Activated T-cell treated with anti-CD3 and anti-CD28 coated beads, Interleukin-2, amount 50 U/mL, for 48 hours (primary cell): ENCODE results near the gene GALNT3.

ENCODE experiments used
- DNase-seq, 2 experiments: peaks; one replicate each; pipeline ENCODE4 v3.0.0-alpha.2; 2020

The GALNT3 gene

DNA sequence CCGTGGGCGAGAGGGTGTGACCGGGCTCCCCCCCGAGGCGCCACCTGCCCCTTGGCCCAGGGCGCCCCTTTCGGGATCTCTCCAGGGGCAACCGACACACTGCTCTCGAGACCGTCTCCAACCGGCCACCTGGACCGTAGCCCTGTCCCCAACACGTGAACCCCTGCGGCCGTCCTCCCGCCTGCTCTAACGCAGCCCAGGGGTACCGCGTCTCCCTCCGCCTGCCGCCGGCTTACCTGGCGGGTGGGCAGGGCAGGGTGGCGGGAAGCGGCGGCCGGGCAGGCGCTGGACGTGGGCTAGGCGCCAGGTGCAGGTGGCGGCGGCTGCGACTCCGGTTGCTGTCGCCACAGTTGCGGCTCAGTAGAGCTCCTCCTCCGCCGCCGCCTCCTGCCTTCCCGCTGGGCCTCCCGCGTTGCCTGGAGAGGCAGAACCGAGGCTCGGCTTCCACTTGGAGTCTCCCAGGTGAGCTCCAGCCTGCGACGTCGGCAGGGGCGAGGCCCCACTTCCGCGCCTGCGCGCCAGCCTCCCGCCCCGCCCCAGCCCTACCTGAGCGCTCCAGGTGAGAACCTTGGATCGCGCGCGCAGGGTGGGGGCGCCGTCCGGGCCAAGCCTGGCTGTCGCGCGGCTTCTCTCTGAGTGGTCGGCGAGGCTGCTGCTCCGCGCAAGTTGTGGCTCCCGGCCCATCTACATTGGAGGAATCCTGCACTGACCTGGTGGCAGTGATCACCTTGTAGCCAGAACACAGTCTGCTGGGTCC, at the start of gene GALNT3:
Gene GALNT3 (minus strand): TSS at position 469 of the 757 bp plus-strand sequence. CDS start 23,547 bp downstream, outside the sequence.
- DNase-seq: peak; percentile 41 to 48

DNA sequence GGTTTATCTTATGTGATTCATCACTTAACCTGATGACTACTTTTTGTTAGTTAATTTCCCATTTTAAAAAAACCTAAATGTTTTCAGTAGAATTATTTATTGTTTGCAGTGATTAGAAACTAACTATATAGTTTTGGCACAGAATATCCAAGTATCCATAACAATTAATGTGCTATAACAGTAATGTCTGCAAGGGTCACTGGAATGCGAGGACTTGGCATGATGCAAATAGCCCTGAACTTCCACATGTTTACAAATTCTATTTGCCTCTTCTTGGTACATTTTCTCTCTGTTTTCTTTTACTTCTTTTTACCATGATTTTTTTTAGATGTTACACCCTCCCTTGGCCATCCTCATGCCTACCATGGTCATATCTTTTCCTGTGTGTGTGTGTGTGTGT, 49.3 kb upstream of the GALNT3 start:
- DNase-seq: no peak

DNA sequence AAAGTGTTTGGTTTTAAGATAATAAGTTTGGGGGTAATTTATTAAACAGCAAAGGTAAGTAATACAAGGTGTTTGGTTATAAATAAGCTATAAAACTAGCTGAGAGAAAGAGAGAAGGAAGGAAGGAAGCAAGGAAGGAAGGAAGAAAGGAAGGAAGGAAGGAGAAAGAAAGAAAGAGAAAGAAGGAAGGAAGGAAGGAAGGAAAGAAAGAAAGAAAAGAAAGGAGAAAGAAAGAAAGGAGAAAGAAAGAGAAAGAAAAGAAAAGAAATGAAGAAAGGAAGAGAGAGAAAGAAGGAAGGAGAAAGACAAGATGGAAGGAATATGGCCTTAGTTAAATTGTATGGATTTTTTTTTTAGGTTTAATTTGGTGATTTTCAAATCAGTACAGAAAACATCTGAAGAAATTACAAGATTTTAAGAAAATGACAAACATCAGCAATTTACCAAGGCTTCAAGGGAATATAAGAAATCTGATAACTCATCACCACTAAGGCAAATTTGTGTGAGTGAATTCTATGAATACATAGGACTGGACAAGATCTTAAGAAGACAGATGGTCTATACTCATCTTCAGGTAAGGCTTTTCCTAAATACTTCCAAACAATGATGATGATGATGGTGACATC, 46.4 kb upstream of the GALNT3 start:
- no peak for DNase-seq

DNA sequence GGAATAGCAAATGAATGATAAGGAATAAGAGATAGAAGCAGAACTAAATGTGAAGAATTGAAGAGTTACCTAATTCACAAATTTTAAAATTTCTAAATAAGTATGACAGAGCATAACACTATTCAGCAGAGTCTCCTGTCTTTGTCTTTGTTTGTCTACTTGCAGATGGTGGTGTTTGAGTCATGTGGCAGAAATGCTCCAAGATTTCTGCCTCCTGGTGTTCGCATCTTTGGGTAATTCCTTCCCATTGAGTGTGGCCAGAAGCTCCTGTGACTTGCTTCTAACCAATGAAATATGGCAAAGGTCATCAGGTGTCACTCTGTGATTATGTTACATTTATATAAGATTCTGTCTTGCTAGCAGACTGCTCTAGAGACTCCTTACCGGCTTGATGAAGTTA, 45.6 kb upstream of the GALNT3 start:
- no peak for DNase-seq

DNA sequence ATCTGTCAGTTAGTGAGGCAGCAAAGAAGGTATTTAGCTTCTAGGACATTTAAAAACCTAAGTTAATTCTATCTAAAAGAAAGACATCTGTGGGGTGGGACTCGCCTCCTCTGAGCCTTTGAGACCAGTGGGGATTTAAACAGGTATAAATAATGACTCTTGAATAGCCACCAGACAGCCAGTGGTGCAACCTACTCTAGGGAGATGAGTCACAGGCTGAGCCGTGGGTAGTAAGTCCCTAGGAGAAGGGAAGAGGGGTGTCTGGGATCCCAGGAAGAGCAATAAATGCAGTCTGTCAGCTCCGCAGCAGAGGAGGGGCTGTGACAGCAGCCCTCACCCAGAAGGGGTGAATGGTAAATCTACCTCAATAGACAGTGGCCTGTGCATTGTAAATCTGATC, 43.1 kb upstream of the GALNT3 start:
- DNase-seq: no peak

DNA sequence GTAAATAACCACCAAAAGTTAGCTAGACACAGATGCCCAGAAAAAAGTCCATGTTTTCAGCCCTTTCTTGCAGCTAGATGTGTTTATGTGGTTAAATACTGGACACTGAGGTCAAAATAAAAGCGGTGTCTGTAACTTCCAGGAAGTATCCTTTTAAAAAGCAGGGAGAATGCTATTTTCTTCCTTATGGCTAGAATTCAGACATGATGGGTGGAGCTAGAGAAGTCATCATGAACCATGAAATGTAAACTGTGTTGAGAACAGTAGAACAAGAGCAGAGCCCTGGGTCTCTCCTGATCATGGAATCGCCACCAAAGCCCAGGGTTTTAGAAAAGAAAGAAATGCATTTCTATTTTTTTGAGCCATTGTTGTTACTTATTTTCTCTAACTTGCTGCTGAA, 41.3 kb upstream of the GALNT3 start:
- DNase-seq: no peak

DNA sequence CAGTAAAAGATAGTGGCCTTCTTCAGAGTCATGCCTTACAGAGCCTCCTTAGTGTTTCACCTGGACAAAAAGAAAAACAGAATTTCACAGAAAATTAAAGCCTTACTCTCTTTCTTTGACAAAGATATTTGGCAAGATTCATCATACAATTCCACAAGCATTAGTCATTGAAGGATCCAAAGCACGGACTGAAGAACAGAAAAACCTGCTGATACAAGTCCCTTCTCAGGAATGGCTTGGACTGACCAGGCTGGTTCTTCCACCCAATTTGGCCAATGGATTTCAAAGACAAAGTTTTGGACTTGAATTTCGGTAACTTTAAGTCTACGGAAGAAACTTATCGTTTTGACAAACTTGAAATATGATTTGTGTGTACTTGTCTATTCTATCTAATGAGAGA, 39.1 kb upstream of the GALNT3 start:
- DNase-seq: no peak

DNA sequence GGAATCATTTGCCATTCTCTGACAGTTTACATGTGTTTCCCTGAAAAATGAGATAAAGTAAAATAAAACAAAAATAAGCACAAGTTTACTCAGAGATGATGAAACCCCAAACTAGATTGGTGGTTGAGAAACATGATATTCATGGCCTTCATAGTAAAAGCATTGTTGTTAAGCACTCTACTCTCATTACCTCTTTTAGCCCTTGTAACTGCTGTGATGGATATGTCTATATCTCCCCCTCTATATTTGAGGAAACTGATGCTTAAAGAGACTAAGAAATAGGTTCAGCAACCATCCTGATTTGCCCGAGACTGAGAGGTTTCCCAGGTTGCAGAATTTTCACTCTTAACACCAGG, 33.9 kb upstream of the GALNT3 start:
- no peak for DNase-seq

DNA sequence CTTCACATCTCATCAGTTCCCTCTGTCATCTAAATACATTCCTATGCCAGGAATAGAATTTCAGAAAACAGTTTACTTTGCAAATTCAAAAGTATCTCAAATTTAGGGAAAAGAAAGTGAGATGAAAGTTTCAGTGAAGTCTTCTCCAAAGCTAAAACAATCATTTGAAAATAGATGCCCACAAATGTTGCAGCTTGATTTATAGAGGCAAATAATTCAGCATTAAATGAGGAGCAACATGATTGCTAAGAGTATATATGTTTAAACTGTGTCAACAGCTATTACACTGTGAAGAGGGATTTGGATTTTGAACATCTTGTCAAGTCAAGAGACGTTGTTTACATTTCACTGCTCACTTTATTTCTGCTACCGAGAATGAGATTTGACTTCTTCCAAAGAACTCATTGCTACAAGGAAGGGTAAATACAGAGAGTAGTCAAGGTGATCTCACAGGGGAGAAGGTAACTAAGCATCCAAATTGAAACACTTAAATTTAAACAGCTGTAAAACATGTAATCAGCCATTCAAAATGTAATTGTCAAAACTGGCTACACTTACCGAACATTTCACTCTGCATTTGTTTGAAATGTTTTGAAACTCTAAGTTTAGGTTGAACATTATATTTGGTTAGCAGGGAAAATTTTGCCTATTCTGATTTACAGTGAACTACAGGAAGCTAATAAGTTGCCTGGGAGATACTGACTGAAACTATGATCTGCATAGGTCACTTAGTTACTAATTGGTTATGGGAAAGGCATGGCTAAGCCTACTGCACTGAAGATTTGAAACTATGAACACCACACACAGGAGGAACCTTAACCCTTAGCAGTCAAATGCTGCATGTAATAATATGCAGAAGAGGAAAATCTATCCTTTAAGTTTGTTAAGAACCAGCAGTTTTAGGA, 33.2 kb upstream of the GALNT3 start:
- DNase-seq: no peak

DNA sequence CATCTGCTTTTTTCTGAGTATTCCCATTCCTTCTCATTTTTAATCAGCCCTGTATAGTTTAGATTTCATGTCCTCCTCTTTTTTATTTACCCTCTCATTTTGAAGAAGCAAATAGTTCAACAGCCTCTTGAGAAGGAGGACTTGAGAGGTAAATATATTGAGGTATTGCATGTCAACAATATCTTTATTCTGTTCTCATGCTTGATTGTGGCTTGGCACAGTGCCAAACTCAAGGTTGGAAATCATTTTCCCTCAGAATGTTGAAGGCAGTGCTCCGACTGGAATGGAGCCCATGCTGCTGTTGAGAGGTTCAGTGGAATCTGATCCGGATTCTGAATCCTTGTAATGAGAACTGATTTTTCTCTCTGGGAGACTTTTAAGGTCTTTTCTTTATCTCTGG, 31.0 kb upstream of the GALNT3 start:
- DNase-seq: no peak

DNA sequence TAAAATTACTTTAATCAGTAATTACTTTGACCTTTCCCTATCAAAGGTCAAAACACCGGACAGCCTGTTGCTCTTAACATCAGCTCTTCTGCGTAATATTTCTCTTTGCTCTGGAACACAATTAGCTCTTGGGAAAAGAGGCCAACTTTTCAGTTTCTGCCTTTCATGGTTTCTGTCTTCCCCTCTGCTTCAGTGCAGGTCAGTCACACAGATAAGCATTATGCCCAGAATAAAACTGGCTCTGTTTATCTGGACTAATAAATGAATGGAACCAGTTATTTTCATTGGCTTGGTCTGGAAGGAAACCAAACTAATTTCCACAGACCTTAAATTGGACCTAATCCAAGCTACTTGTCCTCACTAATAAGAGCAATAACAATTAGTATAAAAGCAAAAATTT, 26.2 kb upstream of the GALNT3 start:
- no peak for DNase-seq

DNA sequence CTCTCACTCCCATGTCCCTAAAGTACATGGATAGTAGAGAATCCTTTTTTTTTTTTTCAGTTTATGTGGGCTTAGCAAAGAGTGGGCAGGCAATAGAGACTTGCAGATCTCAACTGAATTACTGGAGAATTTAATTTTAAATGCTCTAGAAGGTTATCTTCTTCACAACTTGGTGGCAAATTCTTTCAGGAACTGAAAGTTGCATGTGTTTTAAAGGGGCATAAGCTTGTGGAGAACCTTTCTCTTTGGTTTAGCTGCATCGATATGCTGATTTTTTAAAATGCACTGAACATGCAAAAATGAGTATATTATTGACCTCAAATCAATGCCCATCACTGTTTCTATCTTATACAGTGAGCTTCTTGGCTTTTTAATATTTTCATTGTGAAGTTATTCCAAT, 24.9 kb upstream of the GALNT3 start:
- DNase-seq: no peak

DNA sequence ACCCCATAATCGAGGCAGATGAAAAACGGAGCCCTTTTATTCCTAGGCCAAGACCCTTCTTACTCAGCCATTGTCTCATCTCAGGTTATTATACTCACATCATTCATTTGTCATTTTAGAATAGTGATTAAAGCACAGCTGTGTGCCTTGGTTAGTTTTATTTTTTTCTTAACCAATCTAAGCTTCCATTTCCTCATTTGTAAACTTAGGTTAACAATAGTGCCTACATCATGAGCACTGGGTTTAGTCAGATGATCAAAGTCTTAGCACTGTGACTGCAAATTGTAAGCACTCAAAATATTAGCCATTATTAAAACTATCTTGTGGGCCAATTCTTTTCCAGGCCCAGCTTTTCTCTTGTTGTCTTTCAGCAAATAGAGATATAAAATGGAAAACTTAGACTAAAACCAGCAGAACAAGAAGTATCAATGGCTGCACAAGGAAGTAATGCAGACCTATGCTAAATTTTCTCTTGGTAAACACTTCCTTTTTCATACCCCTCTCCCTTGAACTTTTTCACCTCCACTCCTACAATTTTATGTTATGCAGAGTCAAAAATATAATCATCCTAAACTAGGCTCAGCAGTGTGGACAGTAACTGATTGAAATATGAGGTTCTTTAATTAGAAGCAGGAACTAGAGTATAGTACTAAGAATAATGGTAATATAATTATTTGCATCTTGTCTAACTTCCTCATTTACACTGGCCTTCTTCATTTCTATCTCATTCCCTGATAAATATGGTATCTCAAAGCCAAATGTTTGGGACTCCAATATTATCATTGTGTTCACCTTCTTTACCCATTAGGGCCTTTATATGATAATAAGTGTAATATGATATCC, 21.5 kb upstream of the GALNT3 start:
- no peak for DNase-seq

DNA sequence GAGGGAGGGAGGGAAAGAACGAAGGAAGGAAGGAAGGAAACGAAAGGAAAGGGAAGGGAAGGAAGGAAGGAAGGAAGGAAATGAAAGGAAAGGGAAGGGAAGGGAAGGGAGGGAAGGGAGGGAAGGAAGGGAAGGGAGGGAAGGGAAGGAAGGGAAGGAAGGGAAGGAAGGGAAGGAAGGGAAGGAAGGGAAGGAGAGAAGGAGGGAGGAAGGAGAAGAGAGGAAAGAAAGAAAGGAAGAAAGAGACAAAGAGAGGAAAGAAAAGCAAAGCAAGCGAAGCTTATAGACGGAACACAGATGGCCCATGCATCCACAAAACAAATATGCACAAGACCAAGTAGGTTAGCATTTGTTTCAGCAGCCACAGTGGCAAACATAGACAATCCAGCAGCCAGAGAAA, 20.4 kb upstream of the GALNT3 start:
- DNase-seq: no peak

DNA sequence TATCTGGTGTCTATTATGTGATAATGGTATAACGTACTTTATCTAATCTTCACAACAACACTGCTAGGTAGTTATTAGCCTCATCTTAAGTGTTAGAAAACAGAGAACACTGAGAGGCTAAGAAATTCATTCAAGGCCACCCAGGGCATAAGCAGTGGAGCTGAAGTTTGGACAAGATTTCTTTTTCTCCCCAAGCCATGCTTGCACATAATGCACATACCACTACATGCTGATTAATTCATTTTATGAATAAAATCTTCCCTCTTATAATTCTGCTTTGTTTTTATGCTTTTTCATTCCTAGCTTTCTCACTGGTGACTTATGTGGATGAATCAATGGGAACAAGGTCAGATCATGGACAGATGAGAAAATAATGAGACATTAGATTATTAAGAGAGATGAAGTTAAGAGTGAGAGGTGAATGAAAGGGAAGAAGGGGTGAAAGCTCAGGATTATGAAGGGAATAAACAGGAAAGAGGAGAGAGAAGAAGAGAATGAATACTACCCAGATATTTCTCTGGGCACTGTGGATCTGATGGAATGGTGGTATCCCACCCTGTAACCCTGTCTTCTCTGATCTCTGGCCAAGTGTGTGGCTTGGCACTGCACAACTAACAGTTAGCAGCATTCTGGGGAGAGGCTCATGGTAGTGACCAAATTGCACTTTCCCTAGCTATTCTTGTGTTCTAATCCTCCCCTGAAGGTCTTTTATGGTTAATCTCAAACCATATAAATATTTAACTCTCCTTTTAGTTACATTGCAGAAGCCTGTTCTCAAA, 17.7 kb upstream of the GALNT3 start:
- no peak for DNase-seq

DNA sequence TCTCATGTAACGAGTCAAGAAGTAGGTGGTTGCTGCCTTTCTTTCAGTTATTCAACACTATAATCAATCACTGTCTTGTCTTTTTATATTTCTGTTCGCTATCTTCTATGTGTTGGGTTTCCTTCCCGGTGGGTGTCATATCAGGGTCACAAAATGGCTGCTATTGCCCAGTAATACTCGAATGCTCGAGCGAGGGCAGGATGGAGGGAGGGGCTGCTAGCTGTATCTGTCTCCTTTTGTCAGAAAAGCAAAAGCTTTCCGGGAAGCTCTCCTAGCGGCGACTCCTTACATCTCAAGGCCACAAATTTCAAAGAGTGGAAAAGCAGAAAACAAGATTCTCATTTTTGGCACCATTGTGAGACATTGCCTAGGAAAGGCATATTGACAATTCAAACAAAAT, 16.4 kb upstream of the GALNT3 start:
- DNase-seq: no peak

DNA sequence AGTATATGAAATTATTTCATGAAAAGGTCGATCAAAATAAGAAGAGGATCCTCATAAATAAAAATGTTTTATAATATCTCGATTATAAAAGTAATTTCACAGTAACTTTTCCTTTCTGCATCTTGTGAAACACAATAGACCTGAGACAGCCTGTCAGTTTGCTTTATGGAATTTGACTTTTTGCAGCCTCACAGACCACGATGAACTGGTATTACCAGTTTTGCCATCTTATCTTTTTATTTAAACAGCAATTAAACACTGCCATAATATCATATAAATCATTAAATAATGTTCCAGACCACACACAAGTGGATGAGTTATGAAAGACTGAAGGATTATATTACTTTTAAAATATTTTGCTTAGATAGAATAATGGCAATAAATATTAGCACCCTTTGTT, 10.7 kb upstream of the GALNT3 start:
- DNase-seq: no peak

DNA sequence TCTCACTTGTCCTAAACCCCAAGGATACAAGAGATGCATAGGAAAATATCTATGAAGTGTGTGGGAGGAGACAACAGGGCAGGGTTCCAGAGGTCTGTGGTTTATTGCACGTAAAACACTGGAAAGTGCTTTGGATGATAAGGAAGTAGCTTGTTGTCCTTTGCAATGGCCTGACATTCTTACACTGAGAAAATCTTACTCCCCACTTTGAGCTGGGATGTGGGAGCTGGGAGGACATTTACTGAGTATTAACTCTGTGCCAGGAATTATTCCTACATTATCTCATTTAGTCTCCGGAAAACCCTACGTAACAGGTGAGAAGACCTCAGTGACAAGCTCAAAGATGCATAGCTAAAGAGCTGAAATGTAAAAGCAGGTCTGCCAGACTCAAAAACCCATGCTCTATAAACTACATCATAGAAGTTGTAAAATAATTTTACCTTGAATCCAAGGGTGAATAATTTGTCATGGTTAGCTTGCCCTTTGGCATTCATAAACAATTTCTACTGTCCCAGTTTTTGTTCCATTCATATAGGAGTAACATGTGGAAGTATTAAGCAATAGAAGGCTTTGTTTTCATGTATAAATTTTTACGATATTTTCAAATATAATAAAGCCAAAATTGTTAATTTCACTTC, 9.2 kb upstream of the GALNT3 start:
- no peak for DNase-seq

DNA sequence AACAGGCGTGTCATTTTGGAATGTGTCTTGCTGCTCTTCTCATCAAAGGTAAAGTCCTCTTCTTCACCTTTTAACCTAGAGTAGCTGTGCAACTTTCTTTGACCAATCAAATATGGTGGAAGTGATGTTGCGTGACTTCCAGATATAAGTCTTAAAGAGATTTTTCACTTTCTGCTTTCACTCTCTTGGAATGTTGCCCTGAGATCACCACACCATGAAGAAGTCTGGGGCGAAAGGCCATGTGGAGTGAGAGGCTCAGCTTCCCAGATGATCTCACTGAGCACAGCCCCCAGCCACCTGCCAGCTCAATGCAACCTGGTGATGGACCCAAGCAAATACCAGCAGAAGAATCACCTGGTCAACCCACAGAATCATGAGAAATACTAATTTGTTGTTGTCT, 7.1 kb upstream of the GALNT3 start:
- DNase-seq: no peak

DNA sequence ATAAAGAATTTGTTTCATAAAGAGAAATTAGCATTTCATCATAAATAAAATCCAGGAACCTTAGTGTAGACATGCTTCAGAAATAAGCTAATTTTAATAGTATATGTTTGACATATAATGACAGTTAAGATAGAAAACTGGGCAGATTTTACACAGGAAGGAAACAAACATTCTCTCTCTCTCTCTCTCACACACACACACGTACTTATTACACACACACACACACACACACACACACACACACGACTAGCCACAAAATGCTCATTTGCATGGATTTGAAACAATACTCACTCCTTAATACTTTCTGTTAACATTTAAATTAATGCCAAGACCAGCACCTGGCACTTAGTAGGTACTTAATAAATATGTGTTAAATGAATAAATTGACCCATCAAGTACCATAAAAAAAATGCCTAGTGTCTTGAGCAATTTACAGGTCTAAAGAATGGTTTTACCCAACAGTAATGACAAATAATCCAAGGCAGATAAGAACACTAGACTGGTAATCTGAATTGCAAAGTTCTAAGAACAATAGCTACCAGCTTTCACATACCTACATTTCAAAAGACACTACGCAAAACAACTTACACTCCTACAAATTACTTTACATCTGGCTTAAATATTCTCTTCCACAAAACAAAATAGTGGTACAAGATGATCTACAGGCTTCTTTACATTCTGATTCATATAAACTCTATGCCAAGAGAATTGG, 2.9 kb upstream of the GALNT3 start:
- DNase-seq: no peak

DNA sequence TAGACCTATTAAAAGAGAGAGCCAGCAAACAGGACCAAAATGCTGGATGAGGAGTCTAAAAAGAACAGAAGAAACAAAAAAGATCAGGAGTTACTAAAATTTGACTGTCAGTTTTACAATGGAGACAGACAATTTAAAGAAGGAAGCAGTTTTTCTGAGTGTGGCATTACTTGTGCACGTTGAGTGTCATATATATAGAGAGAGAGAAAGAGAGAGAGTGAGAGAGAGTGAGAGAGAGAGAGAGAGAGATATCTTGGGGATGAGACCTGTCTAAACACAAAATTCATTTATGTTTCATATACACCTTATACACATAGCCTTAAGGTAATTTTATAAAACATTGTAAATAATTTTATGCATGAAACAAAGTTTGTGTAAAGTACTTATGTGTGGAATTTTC, 2.1 kb upstream of the GALNT3 start:
- no peak for DNase-seq
